GM19467 (cell line): ENCODE results near the gene POLR2H.
A peak's percentile ranks its signal among the peaks of the same experiment; 100 is the strongest.

Experiments used
- ATAC-seq: cut with Tn5 transposase; IDR thresholded peaks from one replicate; pipeline ENCODE4 v1.9.1; 2021; ENCODE audit warnings: mild to moderate bottlenecking, moderate library complexity; ENCODE audit not compliant: unreplicated experiment

POLR2H gene

DNA sequence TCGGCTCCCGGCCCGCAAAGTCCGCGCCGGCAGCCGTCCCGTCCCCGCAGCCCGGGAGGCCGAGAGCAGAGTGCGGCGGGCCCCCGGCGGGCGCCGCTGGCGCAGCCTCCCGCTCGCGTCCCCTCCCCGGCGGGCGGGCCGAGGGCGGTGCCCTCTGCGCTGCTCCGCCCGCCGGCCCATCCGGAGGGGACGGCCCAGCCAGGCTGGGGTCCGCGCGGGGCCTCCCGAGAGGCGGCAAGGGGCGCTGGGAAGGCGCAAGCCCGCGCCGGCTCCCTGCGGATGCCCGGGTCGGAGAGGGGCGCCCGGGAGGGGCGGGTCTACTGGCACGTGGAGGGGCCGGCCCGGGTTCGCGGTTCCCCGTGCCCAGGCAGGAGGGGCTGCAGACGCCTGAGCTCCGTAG, at the start of gene POLR2H, which contains the start of gene CLCN2:
POLR2H (plus strand) TSS at position 179 of the 400 bp plus-strand sequence. CDS start 1,783 bp downstream, outside the sequence.
CLCN2 (minus strand) TSS at position 74 of the 400 bp plus-strand sequence. CDS start 126 bp downstream, outside the sequence.
- peak; percentile 36 for ATAC-seq

DNA sequence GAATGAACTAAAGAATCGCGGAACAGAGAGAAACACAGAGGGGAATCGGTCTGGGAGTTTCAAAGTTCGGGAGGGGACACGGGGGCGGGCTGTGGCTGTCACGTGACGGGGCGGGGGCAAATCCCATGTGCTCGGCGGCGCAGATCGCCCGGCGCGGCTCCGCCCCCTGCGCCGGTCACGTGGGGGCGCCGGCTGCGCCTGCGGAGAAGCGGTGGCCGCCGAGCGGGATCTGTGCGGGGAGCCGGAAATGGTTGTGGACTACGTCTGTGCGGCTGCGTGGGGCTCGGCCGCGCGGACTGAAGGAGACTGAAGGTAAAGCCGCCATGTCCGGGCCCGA, 47.2 kb upstream of the POLR2H start, which contains the start of gene EIF4G1:
EIF4G1 (plus strand) TSS at position 244 of the 337 bp plus-strand sequence. CDS start 1,191 bp downstream, outside the sequence.
- peak; percentile 85 for ATAC-seq

DNA sequence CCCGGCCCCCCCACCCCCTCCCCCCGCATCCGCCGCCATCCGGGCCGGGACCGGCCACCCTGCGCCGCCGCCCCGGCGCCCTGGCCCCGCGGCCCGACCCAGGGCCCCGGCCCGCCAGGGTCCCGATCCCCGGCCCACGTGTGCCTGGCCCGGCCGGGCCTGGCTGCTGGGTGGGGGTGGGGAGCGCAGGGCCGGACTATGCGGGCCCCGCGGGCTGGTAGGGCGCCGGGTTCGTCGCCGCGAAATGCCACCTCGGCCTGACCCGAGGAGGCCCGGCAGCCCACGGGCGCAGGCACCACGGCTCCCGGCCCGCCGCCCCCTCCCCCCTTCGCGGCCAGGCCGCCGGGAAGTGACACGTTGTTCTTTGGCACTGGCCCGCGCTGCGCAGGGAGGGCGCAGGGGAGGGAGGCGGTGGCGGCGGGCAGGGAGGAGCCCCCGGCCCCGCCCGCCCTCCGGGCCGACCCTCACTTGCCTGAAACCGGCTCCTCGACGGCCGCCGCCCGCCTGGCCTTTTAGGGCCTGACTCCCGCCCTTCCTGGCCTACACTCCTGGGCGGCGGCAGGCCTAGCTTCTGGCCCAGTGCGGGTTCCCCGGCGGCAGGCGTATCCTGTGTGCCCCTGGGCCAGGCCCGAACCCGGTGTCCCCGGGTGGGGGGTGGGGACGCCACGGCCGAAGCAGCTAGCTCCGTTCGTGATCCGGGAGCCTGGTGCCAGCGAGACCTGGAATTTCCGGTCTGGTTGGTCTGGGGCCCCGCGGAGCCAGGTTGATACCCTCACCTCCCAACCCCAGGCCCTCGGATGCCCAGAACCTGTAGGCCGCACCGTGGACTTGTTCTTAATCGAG, 46.6 kb upstream of the POLR2H start:
- peak; percentile 29 for ATAC-seq

DNA sequence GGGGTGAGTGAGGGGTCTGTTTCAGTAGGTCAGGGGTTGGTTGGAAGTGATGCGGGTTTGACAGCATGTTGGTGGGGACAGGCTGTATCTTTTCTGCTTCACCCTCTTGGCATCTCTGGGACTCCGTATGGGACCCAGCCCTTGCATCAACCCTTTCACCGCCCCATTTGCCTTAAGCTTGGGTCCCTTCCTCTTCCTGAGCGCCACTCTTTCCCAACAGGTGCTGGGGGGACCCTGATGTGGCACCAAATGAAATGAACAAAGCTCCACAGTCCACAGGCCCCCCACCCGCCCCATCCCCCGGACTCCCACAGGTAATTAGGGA, 46.0 kb upstream of the POLR2H start:
- no peak for ATAC-seq

DNA sequence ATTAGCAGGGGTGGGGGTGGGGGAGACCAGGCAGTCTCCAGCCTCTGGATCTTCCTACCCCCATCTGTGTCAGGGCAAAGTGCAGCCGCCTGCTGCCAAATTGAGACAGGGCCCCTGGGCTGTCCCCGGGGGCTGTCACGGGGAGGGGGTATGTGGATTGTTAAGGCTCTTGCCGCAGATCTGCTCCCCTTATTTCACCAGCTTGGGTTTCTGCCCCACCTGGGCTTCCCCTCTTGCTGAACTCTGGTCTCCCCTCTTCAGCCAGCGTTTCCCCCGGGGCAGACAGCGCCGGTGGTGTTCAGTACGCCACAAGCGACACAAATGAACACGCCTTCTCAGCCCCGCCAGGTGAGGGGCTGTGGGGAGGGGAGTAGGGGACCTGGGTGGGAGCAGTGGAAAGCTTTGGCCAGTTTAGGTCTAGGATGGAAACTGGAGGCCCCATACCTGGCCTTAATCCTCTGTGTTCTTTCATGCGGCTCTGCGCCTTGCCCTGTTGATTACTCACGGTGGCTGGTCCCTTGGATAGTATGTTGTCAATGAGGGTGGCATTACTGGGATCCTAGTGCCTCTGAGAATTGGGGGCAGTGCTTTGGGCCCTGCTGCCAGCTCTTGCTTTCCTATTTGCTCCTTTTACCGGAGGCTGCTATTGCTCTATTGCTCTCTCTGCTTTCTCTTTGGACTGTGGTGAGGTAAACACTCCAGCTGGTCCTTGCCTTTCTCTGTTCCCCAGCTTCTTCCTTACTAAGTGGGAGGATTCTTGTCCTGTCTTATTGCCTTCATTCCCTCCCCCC, 45.4 kb upstream of the POLR2H start:
- ATAC-seq: no peak

DNA sequence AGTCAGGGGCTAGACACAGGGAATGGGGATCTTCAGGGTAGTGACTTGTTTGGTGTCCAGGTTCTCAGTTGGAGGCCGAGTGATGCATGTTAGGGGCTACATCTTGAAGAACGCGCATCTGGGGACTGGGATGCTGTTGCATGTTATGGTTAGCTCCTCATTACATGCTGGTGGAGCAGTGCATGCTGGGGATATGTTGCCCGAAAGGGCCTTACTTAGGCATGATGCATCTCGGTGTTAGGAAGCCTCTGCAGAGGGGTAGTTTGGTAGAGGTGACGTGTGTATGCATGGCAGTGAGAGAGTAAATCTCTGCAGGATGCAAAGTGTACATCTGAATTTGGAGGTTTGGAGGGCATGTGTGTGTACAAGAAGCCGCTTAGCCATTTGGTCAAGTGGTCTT, 44.7 kb upstream of the POLR2H start:
- no peak for ATAC-seq

DNA sequence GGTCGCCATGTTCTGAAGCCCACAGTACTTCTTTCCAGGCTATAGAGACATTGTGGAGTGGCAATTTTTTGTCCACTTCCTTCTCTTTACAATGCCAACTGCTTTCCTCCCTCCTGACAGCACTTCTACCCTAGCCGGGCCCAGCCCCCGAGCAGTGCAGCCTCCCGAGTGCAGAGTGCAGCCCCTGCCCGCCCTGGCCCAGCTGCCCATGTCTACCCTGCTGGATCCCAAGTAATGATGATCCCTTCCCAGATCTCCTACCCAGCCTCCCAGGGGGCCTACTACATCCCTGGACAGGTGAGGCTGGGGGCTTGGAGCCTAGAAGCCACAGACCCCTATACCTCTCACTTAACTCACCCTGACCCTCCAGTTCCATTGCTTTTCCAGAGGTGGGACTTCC, 44.3 kb upstream of the POLR2H start:
- no peak for ATAC-seq

DNA sequence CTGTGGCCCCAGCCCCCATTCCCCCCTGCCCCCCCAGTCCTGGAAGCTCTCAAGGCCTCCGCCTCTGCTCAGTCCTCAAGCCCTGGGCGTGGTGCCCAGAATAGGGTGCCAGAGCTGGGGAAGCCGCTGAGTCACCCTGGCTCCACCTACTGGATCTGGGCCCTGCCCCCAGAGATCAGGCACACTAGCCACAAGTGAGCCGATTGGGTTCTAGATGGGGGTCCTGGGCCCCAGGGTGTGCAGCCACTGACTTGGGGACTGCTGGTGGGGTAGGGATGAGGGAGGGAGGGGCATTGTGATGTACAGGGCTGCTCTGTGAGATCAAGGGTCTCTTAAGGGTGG, 41.4 kb upstream of the POLR2H start:
- no peak for ATAC-seq

DNA sequence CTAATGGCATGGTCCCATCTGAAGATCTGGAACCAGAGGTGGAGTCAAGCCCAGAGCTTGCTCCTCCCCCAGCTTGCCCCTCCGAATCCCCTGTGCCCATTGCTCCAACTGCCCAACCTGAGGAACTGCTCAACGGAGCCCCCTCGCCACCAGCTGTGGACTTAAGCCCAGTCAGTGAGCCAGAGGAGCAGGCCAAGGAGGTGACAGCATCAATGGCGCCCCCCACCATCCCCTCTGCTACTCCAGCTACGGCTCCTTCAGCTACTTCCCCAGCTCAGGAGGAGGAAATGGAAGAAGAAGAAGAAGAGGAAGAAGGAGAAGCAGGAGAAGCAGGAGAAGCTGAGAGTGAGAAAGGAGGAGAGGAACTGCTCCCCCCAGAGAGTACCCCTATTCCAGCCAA, 39.8 kb upstream of the POLR2H start:
- ATAC-seq: no peak

DNA sequence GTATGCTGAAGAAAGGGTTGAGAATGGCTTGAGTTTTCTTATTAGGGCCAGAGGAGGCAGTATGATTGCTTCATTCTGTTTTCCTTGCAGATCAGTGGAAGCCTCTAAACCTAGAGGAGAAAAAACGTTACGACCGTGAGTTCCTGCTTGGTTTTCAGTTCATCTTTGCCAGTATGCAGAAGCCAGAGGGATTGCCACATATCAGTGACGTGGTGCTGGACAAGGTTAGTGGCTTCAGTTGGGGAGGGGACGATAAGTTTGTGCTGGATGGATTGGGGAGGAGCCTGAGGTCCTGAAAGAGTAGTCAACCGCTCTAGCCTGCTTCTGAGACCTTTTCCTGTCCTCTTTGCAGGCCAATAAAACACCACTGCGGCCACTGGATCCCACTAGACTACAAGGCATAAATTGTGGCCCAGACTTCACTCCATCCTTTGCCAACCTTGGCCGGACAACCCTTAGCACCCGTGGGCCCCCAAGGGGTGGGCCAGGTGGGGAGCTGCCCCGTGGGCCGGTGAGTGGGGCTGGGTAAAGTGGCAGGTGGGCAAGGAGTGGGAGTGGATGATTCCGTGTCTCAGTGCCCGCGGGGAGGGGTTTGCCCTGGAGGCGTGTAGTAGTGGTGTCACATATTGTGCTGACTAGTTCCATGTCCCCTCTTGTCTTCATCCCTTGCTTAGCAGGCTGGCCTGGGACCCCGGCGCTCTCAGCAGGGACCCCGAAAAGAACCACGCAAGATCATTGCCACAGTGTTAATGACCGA, 38.6 kb upstream of the POLR2H start:
- ATAC-seq: no peak

DNA sequence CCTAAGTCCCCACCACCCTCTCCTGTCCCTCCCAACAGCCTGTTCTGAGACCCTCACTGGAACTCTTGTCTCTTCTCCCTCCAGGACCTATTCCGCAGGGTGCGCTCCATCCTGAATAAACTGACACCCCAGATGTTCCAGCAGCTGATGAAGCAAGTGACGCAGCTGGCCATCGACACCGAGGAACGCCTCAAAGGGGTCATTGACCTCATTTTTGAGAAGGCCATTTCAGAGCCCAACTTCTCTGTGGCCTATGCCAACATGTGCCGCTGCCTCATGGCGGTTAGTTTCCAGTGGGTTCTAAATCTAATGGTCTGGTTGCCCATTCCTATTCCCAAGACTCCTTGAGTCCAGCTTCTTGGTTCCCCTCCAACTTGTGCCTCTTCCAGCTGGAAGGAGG, 37.8 kb upstream of the POLR2H start:
- no peak for ATAC-seq

DNA sequence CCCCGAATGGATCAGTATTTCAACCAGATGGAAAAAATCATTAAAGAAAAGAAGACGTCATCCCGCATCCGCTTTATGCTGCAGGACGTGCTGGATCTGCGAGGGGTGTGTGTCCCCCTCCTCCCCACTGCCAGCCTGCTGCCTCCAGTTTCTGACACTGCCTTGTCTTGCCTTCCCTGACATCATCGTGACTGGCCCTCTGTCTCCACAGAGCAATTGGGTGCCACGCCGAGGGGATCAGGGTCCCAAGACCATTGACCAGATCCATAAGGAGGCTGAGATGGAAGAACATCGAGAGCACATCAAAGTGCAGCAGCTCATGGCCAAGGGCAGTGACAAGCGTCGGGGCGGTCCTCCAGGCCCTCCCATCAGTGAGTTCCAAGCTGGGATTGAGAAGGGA, 36.2 kb upstream of the POLR2H start:
- no peak for ATAC-seq

DNA sequence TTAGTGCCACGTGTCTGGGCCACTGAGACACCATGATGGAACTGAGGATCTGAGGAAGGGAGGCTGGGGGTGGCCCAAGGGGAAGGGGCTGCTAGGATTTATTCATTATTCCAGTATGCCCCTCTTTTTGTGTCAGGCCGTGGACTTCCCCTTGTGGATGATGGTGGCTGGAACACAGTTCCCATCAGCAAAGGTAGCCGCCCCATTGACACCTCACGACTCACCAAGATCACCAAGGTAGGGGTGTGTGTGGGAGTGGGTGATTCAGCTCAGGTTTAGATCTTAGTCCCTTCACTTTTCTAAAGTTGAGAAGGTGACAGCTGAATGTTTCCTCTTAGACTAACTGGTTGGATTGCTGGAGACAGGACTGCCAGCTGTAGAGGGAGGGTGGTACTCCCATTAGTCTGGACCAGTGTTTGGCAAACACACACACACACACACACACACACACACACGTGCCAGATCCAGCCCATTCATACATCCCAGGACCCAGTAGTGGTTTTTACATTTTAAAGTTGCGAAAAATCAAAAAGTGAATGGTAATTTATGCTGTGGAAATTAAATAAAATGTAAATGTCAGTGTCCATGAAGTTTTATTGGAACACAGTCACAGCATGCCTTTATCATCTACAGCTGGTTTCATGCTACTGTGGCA, 35.7 kb upstream of the POLR2H start:
- no peak for ATAC-seq

DNA sequence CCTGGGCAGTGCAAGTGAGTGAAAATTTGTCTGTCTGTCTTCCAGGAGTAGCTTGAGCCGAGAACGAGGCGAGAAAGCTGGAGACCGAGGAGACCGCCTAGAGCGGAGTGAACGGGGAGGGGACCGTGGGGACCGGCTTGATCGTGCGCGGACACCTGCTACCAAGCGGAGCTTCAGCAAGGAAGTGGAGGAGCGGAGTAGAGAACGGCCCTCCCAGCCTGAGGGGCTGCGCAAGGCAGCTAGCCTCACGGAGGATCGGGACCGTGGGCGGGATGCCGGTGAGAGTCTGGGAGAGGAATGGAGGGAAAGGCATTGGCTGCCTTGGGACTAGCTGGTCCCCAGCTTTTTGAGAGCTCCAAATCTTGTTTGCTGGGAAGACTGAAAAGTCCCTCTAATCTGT, 34.3 kb upstream of the POLR2H start:
- ATAC-seq: no peak

DNA sequence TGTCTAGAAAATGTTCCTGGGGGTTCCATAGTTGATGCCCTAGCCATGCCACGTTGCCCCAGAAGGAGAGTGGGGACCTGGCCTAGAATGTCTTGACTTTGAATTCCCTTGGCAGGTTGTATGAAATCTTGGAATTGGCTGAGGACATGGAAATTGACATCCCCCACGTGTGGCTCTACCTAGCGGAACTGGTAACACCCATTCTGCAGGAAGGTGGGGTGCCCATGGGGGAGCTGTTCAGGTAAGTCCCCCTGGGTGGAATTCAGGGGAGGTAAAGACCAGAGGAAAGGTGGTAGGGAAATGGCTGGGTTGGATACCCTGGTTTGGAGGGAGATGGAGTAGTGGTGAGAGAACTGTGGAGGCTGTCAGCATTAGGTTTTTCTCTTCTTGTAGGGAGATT, 33.0 kb upstream of the POLR2H start:
- ATAC-seq: no peak

DNA sequence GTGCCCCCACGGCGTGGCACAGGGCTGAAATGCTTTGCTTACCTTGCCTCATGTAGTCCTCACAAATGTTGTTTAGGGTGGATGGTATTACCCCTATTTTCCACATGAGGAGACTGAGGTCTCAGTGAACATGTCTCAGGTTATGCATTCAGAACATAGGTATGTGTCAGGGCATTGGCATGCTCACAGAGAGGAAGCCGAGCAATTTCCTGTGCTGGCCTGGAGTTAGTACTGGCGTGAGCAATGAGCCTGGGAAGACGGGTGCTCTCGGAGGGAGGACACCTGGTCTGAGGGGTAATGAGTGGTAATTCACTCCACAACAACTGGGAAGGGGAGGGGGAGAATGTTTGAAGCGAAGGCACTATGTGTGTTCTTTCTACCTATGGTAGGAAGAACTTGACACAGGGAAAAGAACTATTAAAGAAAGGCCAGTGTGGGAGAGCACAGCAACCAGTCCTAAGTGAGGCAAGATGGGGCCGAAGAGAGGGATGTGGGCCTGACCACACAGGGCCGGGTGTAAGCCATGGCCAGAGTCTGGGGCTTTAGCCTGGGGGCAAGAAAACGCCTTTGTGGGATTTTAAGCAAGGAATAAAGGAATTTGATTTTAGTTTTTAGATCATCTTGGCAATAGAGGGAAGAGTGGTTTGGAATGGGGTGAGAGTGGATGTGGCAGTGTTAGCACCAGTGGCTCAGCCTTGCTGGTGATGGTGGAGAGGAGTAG, 29.0 kb upstream of the POLR2H start:
- ATAC-seq: no peak

DNA sequence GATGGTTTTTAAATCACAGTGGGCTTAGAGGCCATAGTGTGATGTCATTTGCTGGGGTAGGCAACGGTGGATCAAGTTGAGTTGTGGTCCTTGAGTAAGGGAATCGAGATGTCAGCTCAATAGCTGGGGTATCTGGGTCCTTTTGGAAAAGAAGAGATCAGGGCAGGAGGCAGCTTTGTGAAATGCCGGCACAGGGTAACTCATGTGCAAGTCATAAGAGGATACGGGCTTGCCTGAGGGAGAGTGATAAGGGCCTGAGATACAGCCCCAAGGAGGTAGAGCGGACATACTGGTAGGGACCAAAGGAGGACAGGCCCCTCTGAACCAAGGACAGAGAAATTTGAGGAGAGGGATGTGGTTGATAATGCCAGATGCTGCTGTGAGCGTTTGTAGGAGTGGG, 28.3 kb upstream of the POLR2H start:
- no peak for ATAC-seq

DNA sequence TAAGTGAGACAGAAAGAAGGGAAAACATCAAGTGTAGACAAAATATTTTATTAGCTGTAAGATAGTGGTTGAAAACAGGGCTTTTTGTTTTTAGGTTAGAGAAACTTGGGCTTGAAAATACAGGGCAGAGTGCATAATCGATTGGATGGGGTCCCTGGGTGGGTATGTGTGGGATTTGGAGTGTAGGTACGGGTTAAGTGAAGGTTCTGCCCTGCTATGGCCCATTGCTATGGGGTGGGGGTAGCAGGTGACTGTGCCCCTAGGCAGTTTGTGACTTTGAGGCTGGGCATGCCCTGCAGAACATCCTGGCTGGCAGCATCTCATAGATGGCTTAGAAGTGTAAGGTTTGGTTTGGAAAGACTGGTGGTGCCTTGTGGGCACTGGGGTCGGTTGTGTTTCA, 27.8 kb upstream of the POLR2H start:
- no peak for ATAC-seq

DNA sequence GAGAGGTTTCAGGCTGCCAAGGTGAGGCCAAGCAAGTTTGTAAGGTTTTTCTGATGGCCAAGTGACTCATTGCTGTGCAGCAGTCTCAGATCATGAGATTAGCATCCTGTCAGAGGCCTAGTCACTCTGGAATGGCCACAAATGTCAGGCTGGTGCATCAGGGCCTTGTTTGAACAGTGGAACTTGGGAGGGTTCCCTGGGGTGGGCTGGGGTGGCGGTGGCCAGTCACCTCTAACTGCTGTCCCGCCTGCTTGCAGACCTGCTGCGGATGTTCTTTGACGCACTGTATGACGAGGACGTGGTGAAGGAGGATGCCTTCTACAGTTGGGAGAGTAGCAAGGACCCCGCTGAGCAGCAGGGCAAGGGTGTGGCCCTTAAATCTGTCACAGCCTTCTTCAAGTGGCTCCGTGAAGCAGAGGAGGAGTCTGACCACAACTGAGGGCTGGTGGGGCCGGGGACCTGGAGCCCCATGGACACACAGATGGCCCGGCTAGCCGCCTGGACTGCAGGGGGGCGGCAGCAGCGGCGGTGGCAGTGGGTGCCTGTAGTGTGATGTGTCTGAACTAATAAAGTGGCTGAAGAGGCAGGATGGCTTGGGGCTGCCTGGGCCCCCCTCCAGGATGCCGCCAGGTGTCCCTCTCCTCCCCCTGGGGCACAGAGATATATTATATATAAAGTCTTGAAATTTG, 26.9 kb upstream of the POLR2H start:
- ATAC-seq: no peak

DNA sequence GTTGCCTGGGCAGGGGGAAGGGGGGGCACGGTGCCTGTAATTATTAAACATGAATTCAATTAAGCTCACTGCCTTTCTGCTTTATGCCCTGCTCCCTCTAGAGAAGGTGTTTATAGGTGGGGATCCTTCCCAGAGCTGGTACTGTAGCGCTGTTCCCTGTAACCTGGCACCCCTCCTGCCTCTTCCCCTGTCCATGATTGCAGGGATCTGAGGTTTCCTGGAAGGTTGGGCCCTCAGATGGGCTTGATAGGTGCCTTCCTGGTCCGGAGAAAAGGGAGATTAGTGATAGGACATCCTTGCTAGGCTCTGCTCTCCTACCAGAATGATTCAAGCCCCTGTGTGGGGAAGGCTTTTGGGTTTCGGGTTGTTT, 26.2 kb upstream of the POLR2H start:
- ATAC-seq: no peak
